Heart left ventricle (tissue), 13 donors: Measurements from ENCODE around the gene DTNB.

Experiments
- CTCF ChIP-seq, 12 donors: fragments of 200-600 bp; sonication (generic) in 4 of 12; IDR thresholded peaks; one replicate each; pipeline versions ENCODE4 v1.5.0 to v1.8.0; 2018 to 2022; ENCODE audit warnings: antibody characterized with exemption in 12 of 12, mild to moderate bottlenecking in 5 of 12
- POLR2A ChIP-seq, 2 donors: fragments of 450-650 bp; IDR thresholded peaks; one replicate each; pipeline ENCODE4 v1.6.1; 2017; ENCODE audit warnings: antibody characterized with exemption in 2 of 2, mild to moderate bottlenecking in 2 of 2, moderate library complexity in 2 of 2
- donor health status: ischemic (EF 13 %, LVEDD 7.1; RV severe dilation, severe dysfunction).
- donor health status: DM: no; HTN: yes; CAD: no.
- donor health status: DM: no; HTN: no; CAD: no.
- donor health status: ischemic (EF 25% LVEDD 6.9; RV normal size, moderate dysfunction).
- donor health status: ischemic (EF 25% LVEDD 5.7; RV mildly dilated, moderate dysfunction).
- donor health status: ischemic (EF 35%, LVEDD 5.7; RV mildly dilated, moderate dysfunction).
- donor health status: nonischemic (EF 11% LVEDD 7.7; RV severe dilation, severe dysfunction).
- donor health status: DM: yes; HTN: yes; CAD: no.
- donor health status: PGD.
- donor health status: ischemic (EF 29% LVEDD 5.4; RV normal size, mild dysfunction).
- donor health status: nonischemic (EF 23%, LVEDD 6.1; RV moderate dilation, normal function).

DNA sequence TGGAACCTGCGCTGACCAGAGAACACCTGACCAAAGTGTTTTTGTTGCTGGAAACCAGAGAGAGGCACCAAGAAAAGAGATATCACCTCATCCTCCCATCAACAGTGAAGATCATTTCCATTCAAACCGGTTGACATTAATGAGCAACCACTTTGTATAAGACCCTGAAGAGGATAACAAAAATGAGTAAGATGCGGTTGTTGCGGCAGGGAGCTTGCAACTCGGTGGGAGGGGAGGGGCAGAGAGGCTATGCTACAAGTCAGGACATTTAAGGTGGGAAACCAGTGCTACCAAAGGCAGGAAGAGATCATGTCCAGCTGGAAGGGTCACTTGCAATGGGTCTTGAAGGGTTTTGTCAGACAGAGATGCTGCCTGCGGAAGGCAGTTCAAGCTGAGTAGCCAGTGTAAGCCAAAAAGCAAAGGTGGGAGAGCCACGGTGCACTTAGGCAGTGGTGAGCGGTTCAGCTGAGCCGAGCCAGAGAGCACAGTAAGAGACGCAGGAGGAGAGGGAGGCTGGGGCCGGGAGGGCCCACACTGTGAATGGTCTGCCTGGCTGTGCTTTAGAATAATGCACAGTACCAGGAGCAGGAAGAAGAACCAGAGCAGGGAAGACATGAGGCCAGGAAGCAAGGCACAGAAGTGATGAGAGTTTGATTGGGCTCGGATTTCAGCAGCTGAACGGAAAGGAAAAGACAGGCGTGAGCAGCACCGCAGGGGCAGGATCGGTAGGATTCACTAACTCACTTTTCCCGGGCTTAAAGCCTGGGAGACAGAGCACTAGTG is 24.4 kb upstream of the DTNB start:
- TF ChIP-seq POLR2A (IDR thresholded peaks at IDR 0.05) (no peak), CTCF (IDR thresholded peaks at IDR 0.05) (no peak)
